Fibroblast of the conjunctiva (primary cell): ENCODE data around the gene DGKA.
A peak's percentile ranks its signal among the peaks of the same experiment; 100 is the strongest.

Experiments
- DNase-seq: peaks from one replicate; pipeline ENCODE4 v3.0.0-alpha.2; 2010; ENCODE audit warnings: low read depth

Gene DGKA

DNA sequence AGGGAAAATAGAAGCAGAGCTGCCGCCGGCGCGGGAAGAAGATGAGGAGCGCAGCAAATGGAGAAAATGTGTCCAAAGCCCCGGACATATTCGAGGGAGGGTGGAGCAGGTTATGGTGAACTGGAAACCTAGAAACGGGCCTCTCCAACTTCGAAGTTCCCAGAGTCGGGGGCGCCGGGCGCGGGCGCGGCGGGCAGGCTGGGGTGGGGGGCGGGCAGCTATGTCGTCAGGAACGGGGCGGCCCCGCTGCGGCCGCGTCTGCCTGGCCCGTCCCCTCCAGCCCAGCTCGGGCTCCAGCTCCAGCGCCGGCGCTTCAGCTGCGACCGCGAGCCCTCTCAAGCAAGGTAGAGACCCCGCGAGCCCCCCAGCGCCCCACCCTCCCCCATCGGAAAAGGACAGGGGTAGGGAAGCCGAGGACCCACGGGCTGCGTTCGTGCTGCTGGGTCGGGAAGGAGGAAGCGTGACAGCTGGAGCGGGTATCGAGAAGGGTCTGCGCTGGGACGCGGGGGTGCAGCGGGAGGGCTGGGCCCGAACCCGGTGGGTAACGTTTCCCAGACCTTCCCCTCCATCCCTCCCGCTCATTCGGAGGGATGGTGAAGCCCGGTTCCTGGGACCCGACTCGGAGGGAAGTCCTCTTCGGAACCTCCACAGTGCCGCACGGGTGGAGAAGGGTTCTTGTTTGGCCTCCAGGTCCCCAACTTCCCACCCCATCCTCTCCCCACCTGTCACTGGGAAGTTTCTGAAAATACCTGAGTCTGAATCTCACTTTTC is 1.0 kb downstream of the DGKA start:
- no peak for DNase-seq

DNA sequence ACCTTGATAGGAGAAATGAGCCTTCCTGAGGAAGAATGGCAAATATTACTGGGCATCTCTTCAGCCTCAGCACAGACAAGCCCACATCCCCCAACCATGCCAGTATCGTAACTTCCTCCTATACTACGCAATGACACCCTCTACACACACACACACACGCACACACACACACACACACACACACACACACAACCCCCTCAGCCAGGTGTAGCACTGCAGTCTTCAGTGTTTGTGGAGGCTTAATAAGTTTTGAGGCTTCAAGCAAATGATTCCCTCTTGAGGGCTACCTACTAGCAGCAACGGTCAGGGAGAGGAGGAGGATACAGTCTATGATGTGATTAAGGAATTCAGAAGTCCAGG is 1.6 kb downstream of the DGKA start:
- DNase-seq = no peak

DNA sequence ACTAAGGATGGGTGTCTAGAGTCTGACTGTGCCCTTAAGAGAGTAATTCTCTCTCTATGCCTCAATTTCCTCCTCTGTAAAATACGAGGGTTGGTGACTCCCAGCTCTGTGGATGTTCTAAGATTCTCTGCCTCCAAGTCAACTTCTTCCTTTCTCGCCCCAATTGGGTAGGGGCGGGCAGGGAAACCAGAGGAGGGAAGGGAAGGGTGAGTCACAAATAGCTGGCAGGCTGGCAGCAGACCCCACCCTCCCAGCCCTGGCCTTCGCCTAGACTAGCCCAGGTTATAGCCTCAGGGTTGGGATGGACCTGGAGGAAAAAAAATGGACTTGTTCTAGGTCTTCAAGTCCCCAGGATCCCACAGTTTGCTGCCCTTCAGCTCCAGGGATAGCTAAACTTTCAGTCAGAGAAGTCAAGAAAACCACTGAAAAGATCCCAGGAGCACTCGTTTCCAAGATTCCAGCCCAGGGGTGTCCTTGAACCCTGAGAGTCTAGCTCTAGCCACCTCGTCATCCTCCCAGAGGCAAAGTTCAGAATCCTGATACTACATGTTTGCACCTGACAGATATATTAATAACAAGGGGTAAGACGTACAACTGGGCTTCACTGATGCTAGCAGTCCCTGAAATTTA is 2.3 kb downstream of the DGKA start:
- DNase-seq = no peak

GRCh38 chr12:55933799-55934742 is 3.1 kb downstream of the DGKA start:
- no peak for DNase-seq

DNA sequence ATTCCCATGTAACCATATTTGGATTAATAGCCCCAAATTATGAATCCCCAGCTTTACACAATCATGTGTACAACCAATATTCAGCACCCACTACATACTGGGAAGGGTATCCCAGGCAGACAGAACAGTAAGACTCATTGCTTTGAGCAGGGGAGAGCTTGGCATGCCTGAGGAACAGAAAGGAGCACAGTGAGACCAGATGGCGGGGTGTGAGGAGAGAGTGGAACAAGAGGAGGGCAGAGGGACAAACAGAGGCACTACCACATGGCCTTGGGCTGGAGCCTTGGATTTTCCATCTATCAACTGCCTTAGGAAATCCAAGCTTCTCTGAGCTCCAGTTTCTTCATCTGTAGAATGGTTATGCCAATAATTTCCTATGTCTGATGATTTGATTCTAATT is 3.8 kb downstream of the DGKA start:
- no peak for DNase-seq

DNA sequence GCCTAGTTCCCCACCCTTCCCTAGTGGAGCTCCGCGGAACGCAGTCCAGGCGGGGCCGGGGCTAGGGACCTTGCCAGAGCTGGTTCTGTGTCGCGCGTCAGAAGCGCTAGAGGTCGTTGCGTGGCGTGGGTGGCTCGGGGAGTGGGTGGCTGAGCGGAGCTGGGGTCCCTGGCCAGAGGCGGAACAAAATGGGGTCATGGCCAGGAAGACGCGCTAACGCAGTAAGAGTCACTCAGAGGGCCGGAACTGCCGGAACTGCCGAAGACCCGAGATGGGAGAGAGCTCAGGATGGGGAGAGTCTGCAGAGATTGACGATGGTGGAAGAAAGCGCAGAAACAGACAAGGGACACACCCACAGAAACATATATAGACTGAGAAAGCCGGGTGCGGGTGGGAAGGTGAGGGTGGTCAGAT is 4.8 kb downstream of the DGKA start:
- no peak for DNase-seq

DNA sequence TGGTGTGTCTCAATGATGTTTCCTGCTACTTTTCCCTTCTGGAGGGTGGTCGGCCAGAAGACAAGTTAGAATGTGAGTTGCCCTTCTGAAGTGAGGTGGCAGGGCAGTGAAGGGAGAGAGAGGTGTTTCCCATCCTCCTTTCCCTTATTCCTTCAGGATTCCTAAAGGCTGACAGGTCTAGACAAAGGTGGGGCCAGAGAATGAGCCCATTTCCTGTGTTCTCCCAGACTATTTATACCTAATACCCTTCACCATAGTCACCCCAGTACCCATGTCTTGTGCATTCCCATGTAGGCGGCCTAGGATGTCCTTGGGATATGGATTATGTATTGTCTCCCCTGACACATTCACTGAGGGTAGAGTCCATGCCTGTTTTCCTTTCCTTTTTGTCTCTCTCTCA is 7.0 kb downstream of the DGKA start:
- DNase-seq = no peak

GRCh38 chr12:55938826-55939501 is 8.0 kb downstream of the DGKA start:
- DNase-seq = no peak

GRCh38 chr12:55940065-55940732 is 9.2 kb downstream of the DGKA start:
- peak; percentile 77 for DNase-seq

DNA sequence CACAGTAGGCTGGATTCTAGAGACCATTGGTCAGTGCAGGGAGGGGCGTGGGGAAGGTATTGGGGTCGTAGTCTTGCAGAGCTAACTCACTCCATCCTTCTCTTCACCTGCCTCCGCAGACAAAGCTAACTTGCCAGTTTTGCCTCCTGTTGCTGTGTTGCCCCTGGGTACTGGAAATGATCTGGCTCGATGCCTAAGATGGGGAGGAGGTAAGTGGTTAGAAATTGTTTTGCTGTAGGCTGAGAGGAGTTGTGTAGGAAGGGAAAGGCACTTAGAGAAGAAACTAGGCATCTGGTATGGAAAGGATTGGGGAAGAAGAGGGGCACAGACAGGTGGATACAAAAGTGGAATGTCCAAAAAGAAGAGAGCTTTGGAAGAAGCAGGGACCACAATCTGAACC is 11.1 kb downstream of the DGKA start:
- no peak for DNase-seq

DNA sequence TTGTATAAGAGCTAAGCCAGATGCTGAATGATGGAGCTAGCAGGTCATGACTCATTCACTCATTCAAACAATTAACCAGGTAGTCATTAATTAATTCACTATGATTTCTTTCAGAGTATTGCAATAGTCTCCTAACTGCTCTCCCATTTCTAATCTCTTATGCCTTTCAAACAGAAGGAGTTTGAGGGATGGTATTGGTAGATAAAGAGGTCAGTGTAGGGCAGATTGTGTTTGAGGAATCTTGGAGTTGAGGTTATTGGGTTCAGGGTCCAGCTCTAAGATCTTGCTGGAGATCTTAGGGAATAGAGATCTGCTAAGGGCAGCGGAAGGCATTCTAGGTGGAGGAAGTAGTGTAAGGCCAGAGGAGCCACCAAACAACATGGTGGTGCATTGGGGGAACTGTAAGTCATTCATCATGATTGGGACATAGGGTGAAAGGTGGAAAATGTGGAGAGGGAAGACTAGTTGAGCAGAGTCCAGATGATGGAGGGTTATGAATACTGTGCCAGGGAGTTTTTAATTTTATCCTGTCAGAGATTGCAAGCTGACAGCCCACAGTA is 11.7 kb downstream of the DGKA start:
- no peak for DNase-seq

DNA sequence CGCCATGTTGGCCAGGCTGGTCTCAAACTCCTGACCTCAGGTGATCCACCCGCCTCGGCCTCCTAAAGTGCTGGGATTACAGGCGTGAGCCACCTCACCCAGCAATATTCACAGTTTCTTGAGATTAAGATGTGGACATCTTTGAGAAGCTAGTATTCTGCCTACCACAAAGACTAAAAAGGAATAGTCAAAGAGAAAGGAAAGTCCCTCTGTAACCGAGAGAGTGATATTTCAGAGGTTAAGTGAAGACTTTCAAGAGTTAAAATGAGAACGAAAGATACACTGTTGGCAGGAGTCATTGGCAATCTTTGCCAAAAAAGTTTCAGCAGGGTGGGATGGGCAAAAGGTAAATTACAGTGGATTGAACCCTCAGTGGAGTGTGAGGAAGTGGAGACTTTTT is 15.6 kb downstream of the DGKA start:
- no peak for DNase-seq

DNA sequence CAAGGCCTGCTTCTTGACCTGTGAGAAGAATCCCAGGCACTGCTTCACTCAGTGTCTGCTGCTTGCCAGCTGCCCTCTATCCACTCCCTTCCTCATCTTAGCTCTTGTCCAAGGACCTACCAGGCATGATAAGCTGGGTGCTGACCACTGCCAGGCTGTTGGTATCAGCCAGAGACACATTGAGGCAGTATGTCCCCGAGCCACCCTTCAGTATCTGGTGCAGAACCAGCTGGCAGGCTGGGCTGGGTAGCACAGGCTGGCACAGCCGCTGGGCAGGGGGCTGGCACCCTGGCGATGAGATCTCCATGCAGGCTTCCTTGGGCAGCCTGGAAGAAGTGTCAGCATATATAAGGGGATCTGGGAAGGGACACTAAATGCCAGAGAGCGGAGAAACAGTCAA is 24.4 kb downstream of the DGKA start:
- DNase-seq = no peak

GRCh38 chr12:55955800-55956508 is 25.0 kb downstream of the DGKA start:
- DNase-seq = no peak

- DNase-seq = no peak
Observed at GRCh38 chr12:55957106-55957859, 26.3 kb downstream of the DGKA start.

DNA sequence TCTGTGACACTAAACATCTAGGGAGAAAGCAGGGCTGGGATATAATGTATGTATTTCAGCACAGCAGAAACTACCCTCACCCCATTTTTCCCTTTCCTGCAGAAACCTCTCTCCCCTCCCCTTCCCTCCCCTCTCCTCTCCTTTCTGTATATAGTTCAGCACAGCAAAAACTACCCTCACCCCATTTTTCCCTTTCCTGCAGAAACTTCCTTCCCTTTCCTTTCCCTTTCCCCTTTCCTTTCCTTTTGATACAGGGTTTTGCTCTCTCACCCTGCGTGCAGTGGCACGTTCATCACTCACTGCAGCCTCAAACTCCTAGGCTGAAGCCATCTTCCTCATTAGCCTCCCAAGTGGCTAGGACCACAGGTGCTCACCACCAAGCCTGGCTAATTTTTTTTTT is 32.8 kb downstream of the DGKA start:
- DNase-seq = no peak

DNA sequence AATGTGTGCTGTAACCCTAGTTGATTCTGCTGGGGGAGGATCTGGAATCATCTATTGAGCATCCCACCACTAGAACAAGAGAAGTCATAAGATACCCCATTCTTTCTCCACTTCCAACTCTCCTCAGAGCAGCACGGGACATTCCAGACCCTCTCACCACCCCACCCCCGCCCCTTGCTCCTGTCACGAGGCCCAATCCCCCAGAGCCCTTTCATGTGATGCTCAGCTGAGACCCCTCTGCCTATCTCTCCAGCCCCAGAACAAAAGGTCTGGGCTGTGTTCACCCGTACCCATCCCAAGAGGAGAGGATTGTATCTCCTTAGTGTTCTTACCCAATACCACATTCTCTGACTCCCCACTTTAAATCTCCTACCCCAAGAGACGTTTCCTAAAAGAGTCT is 34.3 kb downstream of the DGKA start:
- DNase-seq = no peak

- no peak for DNase-seq
Observed at GRCh38 chr12:55965941-55966407, 35.0 kb downstream of the DGKA start, which contains the start of gene PMEL. Gene PMEL (minus strand): TSS chr12:55966042. CDS start chr12:55966011, 31 bp downstream.

DNA sequence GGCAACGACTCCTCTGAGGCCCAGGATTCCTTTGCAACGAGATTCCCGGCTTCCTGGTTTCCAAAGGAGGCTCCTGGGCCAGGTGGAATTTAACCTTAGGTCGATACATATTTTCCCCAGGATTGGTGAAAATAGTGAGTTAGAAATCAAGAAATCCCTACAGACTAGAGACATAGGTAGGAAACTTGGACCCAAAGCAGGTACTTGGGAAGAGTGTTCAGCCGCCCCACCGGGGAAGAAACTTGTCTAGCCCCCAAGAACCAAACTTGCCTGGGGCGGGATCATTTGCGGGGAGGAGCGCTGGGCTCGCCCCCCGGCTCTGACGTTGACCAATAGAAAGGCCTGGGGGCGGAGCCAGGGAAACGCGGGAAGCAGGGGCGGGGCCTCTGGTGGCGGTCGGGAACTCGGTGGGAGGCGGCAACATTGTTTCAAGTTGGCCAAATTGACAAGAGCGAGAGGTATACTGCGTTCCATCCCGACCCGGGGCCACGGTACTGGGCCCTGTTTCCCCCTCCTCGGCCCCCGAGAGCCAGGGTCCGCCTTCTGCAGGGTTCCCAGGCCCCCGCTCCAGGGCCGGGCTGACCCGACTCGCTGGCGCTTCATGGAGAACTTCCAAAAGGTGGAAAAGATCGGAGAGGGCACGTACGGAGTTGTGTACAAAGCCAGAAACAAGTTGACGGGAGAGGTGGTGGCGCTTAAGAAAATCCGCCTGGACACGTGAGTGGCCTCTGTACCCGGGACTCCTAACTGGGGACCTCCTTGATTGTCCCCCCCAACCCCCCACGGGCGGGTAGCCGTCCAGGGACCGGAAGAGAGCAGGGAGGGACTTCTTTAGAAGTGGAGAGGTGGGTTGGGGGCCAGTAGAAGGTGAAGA is 35.7 kb downstream of the DGKA start, which contains the start of gene CDK2:
TSS of gene CDK2 (plus strand) at position 423 of the 874 bp plus-strand sequence. CDS start at position 602, 179 bp downstream.
- peak; percentile 40 for DNase-seq
